ENCODE results near the gene NFIA. TPM values are rescaled to one million over a fixed set of nuclear protein-coding genes. Genes with fewer than 3 reads are reported as not detected.

The NFIA gene
- total and polyA plus RNA-seq, 4 experiments from 2014 or later = 5.1 to 7.3 (median 6.7) TPM

GRCh38 chr1:61244114-61244513, 161.8 kb downstream of the NFIA start:
- Histone ChIP-seq H3K36me3 (ENCODE audit: insufficient read depth, low read length) (no peaks in the 10 kb centered on the region), H3K4me1 (ENCODE audit: insufficient read depth, low read length) (no peaks in the 10 kb centered on the region), H3K4me3 (ENCODE audit: low read length in 2 of 2) (no peak overlapping the region), H3K27me3 (ENCODE audit: insufficient read depth, low read length) (no peaks in the 10 kb centered on the region), H3K9me3 (ENCODE audit: control insufficient read depth in 1 of 2, low read length in 2 of 2) (no peaks in the 10 kb centered on the region), H3K27ac (ENCODE audit: low read depth, low read length) (no peak overlapping the region)
- ChIA-PET CTCF (ENCODE audit: partially characterized antibody) (interaction anchor here (0.9 kb wide), 1 partner anchor 196 kb away, joined by 7 read pairs; no protein-coding TSS in a partner anchor), POLR2A (ENCODE audit: partially characterized antibody) (no interaction called here)
- intact Hi-C loops (cut with micrococcal nuclease) = no loop called here
- H3K9me3 Mint-ChIP-seq = no peaks in the 10 kb centered on the region
- H3K4me3 Mint-ChIP-seq = no peak overlapping the region
- no peak for DNase-seq
- no peak overlapping the region for H3K27ac Mint-ChIP-seq
- H3K36me3 Mint-ChIP-seq = peaks cover 0 to 3% of the 10 kb centered on the region in 2 donors
- no peaks in the 10 kb centered on the region for H3K4me1 Mint-ChIP-seq
- H3K27me3 Mint-ChIP-seq = no peaks in the 10 kb centered on the region

- Mint-ChIP-seq H3K4me3 (no peak overlapping the region), H3K36me3 (peaks cover 0 to 3% of the 10 kb centered on the region in 2 donors), H3K4me1 (no peaks in the 10 kb centered on the region), H3K27ac (no peak overlapping the region), H3K27me3 (no peaks in the 10 kb centered on the region), H3K9me3 (no peaks in the 10 kb centered on the region)
- DNase-seq = no peak
- H3K9me3 ChIP-seq (ENCODE audit: control insufficient read depth in 1 of 2, low read length in 2 of 2) = no peaks in the 10 kb centered on the region
- ChIA-PET POLR2A (ENCODE audit: partially characterized antibody) (no interaction called here), CTCF (ENCODE audit: partially characterized antibody) (no interaction called here)
- H3K27ac ChIP-seq (ENCODE audit: low read depth, low read length) = no peak overlapping the region
- H3K27me3 ChIP-seq (ENCODE audit: insufficient read depth, low read length) = no peaks in the 10 kb centered on the region
- no peaks in the 10 kb centered on the region for H3K4me1 ChIP-seq (ENCODE audit: insufficient read depth, low read length)
- H3K36me3 ChIP-seq (ENCODE audit: insufficient read depth, low read length) = no peaks in the 10 kb centered on the region
- intact Hi-C loops (cut with micrococcal nuclease) = no loop called here
- no peak overlapping the region for H3K4me3 ChIP-seq (ENCODE audit: low read length in 2 of 2)
Measured at GRCh38 chr1:61245696-61246400, 163.5 kb downstream of the NFIA start.

DNA sequence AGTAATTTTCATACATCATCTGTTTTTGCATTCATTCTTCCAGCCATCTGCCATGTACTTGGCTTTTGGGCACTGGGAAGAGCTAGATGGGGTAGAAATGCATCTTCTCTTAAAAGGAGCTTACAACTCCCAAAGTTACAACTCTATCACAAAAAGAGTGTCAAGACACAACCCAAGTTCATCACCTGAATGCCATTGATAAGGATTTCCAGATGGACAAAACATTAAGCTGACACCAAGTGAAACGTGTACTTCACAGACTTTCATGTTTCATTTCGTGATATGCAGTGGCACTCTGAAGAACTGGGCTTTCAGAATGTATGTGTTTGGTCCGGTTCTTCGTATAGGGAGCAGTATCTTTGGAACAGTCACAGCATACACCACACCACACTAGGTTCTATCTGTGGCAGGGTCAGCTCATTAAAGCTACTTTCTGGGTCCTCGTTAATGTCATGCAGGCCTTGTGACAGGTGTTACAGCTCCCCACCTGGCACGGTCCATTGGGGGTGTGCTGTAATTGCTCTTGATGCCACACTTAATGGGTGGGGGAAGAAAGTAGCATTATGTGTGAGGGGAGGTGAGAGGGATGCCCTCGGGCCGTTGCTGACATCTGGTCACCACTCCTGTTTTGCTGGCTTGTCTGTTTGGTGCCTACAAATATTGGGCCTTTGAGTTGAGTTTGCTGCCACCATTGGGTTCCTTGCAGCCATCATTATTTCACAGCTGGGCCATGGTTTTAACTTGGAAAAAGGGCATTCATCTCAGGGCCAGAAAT, 164.9 kb downstream of the NFIA start:
- intact Hi-C loops (cut with micrococcal nuclease) = no loop called here
- POLR2A ChIA-PET (ENCODE audit: partially characterized antibody) = no interaction called here
- Mint-ChIP-seq H3K27me3 (no peaks in the 10 kb centered on the region), H3K27ac (no peak overlapping the region), H3K9me3 (no peaks in the 10 kb centered on the region), H3K4me3 (no peak overlapping the region), H3K4me1 (no peaks in the 10 kb centered on the region), H3K36me3 (peaks cover 0 to 3% of the 10 kb centered on the region in 2 donors)
- no peak overlapping the region for H3K27ac ChIP-seq (ENCODE audit: low read depth, low read length)
- H3K36me3 ChIP-seq (ENCODE audit: insufficient read depth, low read length) = no peaks in the 10 kb centered on the region
- no peak for DNase-seq
- CTCF ChIA-PET (ENCODE audit: partially characterized antibody) = interaction anchor here (1.5 kb wide), 1 partner anchor 205 kb away, joined by 4 read pairs; no protein-coding TSS in a partner anchor
- no peaks in the 10 kb centered on the region for H3K9me3 ChIP-seq (ENCODE audit: control insufficient read depth in 1 of 2, low read length in 2 of 2)
- H3K4me3 ChIP-seq (ENCODE audit: low read length in 2 of 2) = no peak overlapping the region
- no peaks in the 10 kb centered on the region for H3K27me3 ChIP-seq (ENCODE audit: insufficient read depth, low read length)
- no peaks in the 10 kb centered on the region for H3K4me1 ChIP-seq (ENCODE audit: insufficient read depth, low read length)

- POLR2A ChIA-PET (ENCODE audit: partially characterized antibody) = no interaction called here
- intact Hi-C loops (cut with micrococcal nuclease) = no loop called here
- H3K4me1 Mint-ChIP-seq = peaks cover 0 to 4% (median 2%) of the 10 kb centered on the region in 4 donors
Measured at GRCh38 chr1:61247881-61248752, 165.8 kb downstream of the NFIA start.

GRCh38 chr1:61250933-61251332, 168.6 kb downstream of the NFIA start:
- Mint-ChIP-seq H3K36me3 (peaks cover 0 to 3% of the 10 kb centered on the region in 2 donors), H3K4me3 (no peak overlapping the region), H3K4me1 (peaks cover 10 to 24% (median 21%) of the 10 kb centered on the region in 4 donors), H3K27ac (no peak overlapping the region), H3K9me3 (no peaks in the 10 kb centered on the region), H3K27me3 (no peaks in the 10 kb centered on the region)
- POLR2A ChIA-PET (ENCODE audit: partially characterized antibody) = no interaction called here
- CTCF ChIA-PET (ENCODE audit: partially characterized antibody) = no interaction called here
- intact Hi-C loops (cut with micrococcal nuclease) = no loop called here
- Histone ChIP-seq H3K27me3 (ENCODE audit: insufficient read depth, low read length) (no peaks in the 10 kb centered on the region), H3K4me1 (ENCODE audit: insufficient read depth, low read length) (peaks cover 10% of the 10 kb centered on the region), H3K27ac (ENCODE audit: low read depth, low read length) (no peak overlapping the region), H3K36me3 (ENCODE audit: insufficient read depth, low read length) (no peaks in the 10 kb centered on the region), H3K4me3 (ENCODE audit: low read length in 2 of 2) (no peak overlapping the region), H3K9me3 (ENCODE audit: control insufficient read depth in 1 of 2, low read length in 2 of 2) (no peaks in the 10 kb centered on the region)
- no peak for DNase-seq

More at GRCh38 chr1:61247881-61248752, 165.8 kb downstream of the NFIA start:
- no peak for DNase-seq
- Mint-ChIP-seq H3K36me3 (peaks cover 0 to 3% of the 10 kb centered on the region in 2 donors), H3K4me3 (no peak overlapping the region), H3K27me3 (no peaks in the 10 kb centered on the region), H3K9me3 (no peaks in the 10 kb centered on the region), H3K27ac (no peak overlapping the region)
- Histone ChIP-seq H3K4me3 (ENCODE audit: low read length in 2 of 2) (no peak overlapping the region), H3K36me3 (ENCODE audit: insufficient read depth, low read length) (no peaks in the 10 kb centered on the region), H3K9me3 (ENCODE audit: control insufficient read depth in 1 of 2, low read length in 2 of 2) (no peaks in the 10 kb centered on the region), H3K27ac (ENCODE audit: low read depth, low read length) (no peak overlapping the region), H3K4me1 (ENCODE audit: insufficient read depth, low read length) (no peaks in the 10 kb centered on the region), H3K27me3 (ENCODE audit: insufficient read depth, low read length) (no peaks in the 10 kb centered on the region)
- CTCF ChIA-PET (ENCODE audit: partially characterized antibody) = interaction anchor here (1.5 kb wide), 1 partner anchor 206 kb away, joined by 4 read pairs; no protein-coding TSS in a partner anchor

DNA sequence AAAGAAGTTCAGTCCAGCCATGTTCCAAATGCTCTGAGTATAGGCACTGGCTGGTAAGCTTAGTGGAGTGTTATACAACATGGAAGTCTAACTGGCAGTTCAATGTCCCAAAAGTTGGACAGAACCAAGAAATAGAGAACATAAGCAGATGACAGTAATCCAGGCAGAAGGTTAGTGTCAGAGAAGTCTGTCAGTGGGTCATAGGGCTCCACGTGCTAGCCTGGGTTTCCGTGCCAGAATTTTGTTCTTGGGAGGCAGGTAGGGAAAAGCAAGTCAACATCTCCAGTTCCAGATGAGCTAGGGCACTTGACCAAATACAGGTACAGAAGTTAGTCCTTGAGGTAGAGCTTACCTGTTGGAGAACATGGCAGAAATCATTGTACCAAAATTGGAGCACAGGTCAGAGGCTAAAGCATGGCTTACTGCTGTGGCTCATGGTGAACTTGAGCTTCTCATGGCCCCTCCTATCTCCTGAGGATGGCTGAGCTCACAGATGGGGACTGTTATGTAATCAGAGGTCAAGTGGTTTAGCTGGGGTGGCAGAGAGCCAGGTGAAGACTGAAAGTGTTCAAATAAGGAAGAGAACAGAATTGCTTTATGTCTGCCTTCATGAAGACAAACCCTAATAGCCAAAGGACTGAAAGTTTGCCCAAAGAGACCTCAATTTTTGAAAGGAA, 170.8 kb downstream of the NFIA start:
- no peaks in the 10 kb centered on the region for H3K9me3 Mint-ChIP-seq
- Histone ChIP-seq H3K27me3 (ENCODE audit: insufficient read depth, low read length) (no peaks in the 10 kb centered on the region), H3K27ac (ENCODE audit: low read depth, low read length) (no peak overlapping the region), H3K4me3 (ENCODE audit: low read length in 2 of 2) (no peak overlapping the region), H3K36me3 (ENCODE audit: insufficient read depth, low read length) (no peaks in the 10 kb centered on the region), H3K9me3 (ENCODE audit: control insufficient read depth in 1 of 2, low read length in 2 of 2) (no peaks in the 10 kb centered on the region), H3K4me1 (ENCODE audit: insufficient read depth, low read length) (peaks cover 10% of the 10 kb centered on the region)
- CTCF ChIA-PET (ENCODE audit: partially characterized antibody) = no interaction called here
- intact Hi-C loops (cut with micrococcal nuclease) = no loop called here
- DNase-seq = peak in 1 of 5 donors; percentile 3
- H3K27me3 Mint-ChIP-seq = no peaks in the 10 kb centered on the region
- peaks cover 10 to 29% (median 22%) of the 10 kb centered on the region in 4 donors for H3K4me1 Mint-ChIP-seq
- peak overlapping the region in 2 of 8 donors; percentile 19 to 39 for H3K4me3 Mint-ChIP-seq
- H3K27ac Mint-ChIP-seq = no peak overlapping the region
- POLR2A ChIA-PET (ENCODE audit: partially characterized antibody) = no interaction called here
- no peaks in the 10 kb centered on the region for H3K36me3 Mint-ChIP-seq

All from CD4-positive, alpha-beta memory T cell (primary cell).